Measurements from ENCODE around the gene ESPL1. TPM values are rescaled to one million over a fixed set of nuclear protein-coding genes. Genes with fewer than 3 reads are reported as not detected.
"Not testable (repeated sequence)": the region's sequence is repeated elsewhere in the genome, so short reads cannot be mapped to it uniquely, and the experiment has no call there.

Gene ESPL1
- total RNA-seq, 2 experiments from 2014 or later: 60.8 to 66.9 TPM

DNA sequence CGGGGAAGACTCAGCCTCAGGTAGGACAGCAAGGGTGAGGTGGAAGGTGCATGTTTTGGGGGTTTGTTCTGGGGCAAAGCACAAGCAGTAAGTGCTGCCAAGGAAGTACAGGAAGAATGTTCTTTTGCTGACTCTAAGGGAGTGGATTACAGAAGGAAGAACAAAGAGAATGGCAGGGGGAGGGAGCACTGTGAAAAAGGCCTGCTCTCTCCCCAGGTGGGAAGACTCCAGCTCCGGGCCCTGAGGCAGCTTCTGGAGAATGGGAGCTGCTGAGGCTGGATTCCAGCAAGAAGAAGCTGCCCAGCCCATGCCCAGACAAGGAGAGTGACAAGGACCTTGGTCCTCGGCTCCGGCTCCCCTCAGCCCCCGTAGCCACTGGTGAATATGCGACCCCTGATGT lies 20.2 kb downstream of the ESPL1 start:
- ATAC-seq (no peak), DNase-seq (no peak)
- H3K9me3 Mint-ChIP-seq (ENCODE audit: low read depth): no peaks in the 10 kb centered on the region
- intact Hi-C loops (cut with DNase I, micrococcal nuclease): no loop called here
- H3K4me1 Mint-ChIP-seq: peaks cover 15% of the 10 kb centered on the region
- peaks cover 66% of the 10 kb centered on the region for H3K36me3 Mint-ChIP-seq (ENCODE audit: low read depth)
- CTCF ChIA-PET: interaction anchor here (0.7 to 18.7 kb wide), 13 partner anchors 9 to 222 kb away, joined by 3 to 173 read pairs (median 4); partner anchors contain the start of genes AAAS and ESPL1
- H3K27me3 Mint-ChIP-seq: no peaks in the 10 kb centered on the region
- POLR2A ChIA-PET: interaction anchor here (0.6 kb wide), 1 partner anchor 129 kb away, joined by 5 read pairs; no protein-coding TSS in a partner anchor
- no peak overlapping the region for H3K4me3 Mint-ChIP-seq
- H3K27ac Mint-ChIP-seq: no peak overlapping the region

DNA sequence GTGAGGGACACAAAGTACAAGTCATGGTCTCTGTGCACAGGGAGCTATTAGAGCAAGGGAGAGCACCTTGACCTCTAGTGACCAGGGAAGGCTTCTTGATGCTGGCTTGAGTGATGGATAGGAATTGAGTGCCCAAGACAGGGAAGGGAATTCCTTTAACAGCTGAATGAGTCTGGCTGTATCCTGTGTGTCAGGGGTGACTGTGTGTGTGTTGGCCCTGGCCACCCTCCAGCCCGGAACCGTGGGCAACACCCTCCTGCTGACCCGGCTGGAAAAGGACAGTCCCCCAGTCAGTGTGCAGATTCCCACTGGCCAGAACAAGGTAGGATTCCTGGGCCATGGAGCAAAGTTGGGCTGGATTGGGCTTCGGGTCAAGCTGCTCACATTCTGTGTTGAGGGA lies 21.8 kb downstream of the ESPL1 start:
- no peaks in the 10 kb centered on the region for H3K9me3 Mint-ChIP-seq (ENCODE audit: low read depth)
- no peak for ATAC-seq
- ChIA-PET POLR2A (interaction anchor here (1.1 to 1.3 kb wide), 2 partner anchors 12 to 20 kb away, joined by 3 to 5 read pairs; no protein-coding TSS in a partner anchor), CTCF (interaction anchor here (0.5 to 18.7 kb wide), 10 partner anchors 9 to 135 kb away, joined by 3 to 173 read pairs (median 3); partner anchors contain the start of genes AAAS, ESPL1 and MYG1)
- no peak overlapping the region for H3K4me3 Mint-ChIP-seq
- DNase-seq: no peak
- H3K27me3 Mint-ChIP-seq: no peaks in the 10 kb centered on the region
- H3K27ac Mint-ChIP-seq: peak overlapping the region; percentile 75
- H3K4me1 Mint-ChIP-seq: peaks cover 19% of the 10 kb centered on the region
- intact Hi-C loops (cut with DNase I, micrococcal nuclease): no loop called here
- H3K36me3 Mint-ChIP-seq (ENCODE audit: low read depth): peaks cover 69% of the 10 kb centered on the region

DNA sequence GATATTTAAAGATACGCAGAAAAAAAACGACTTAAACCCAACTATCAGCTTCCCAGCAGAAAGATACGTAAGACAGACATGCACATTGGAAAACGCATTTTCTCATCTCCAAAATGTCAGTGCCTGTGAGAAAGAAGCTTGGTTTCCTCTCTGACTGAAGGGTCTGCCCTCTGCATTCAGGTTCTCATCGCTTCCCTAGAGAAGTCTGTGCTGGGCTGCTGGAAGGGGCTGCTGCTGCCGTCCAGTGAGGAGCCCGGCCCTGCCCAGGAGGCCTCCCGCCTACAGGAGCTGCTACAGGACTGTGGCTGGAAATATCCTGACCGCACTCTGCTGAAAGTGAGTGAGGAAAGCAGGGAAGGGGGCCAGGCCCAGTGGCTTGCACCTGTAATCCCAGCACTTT lies 22.6 kb downstream of the ESPL1 start:
- DNase-seq (no peak), ATAC-seq (no peak)
- no peaks in the 10 kb centered on the region for H3K9me3 Mint-ChIP-seq (ENCODE audit: low read depth)
- H3K27ac Mint-ChIP-seq: peak overlapping the region; percentile 75
- H3K4me1 Mint-ChIP-seq: peaks cover 22% of the 10 kb centered on the region
- H3K36me3 Mint-ChIP-seq (ENCODE audit: low read depth): peaks cover 71% of the 10 kb centered on the region
- CTCF ChIA-PET: interaction anchor here (1.0 to 18.7 kb wide), 9 partner anchors 9 to 131 kb away, joined by 3 to 173 read pairs (median 4); partner anchors contain the start of genes AAAS, ESPL1 and MYG1
- POLR2A ChIA-PET: interaction anchor here (0.8 to 1.3 kb wide), 2 partner anchors 10 to 20 kb away, joined by 5 to 7 read pairs; no protein-coding TSS in a partner anchor
- no peak overlapping the region for H3K4me3 Mint-ChIP-seq
- intact Hi-C loops (cut with DNase I, micrococcal nuclease): no loop called here
- H3K27me3 Mint-ChIP-seq: no peaks in the 10 kb centered on the region

DNA sequence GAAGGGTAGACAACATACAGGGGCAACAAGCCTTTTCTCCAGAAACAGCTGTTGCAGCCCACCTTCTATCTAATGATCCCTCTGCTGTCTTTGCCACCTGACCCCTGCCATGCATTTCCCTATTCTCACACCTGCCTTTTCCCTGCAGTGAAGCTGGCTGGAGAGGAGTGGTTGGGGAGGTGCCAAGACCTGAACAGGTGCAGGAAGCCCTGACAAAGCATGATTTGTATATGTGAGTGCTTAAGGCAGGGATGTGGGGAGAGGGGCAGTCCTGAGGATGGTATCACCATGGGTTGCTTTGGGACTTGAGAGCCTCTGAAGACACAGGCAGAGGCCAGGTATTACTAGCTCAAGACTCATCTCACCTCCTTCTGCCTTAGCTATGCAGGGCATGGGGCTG lies 24.3 kb downstream of the ESPL1 start:
- intact Hi-C loops (cut with DNase I, micrococcal nuclease): no loop called here
- ChIA-PET CTCF (interaction anchor here (0.6 to 18.7 kb wide), 6 partner anchors 9 to 187 kb away, joined by 3 to 173 read pairs (median 5); partner anchors contain the start of gene AAAS), POLR2A (no interaction called here)
- Mint-ChIP-seq H3K27me3 (no peaks in the 10 kb centered on the region), H3K4me3 (no peak overlapping the region), H3K4me1 (peaks cover 37% of the 10 kb centered on the region), H3K9me3 (ENCODE audit: low read depth) (no peaks in the 10 kb centered on the region), H3K36me3 (ENCODE audit: low read depth) (peaks cover 75% of the 10 kb centered on the region), H3K27ac (no peak overlapping the region)
- no peak for ATAC-seq
- no peak for DNase-seq

DNA sequence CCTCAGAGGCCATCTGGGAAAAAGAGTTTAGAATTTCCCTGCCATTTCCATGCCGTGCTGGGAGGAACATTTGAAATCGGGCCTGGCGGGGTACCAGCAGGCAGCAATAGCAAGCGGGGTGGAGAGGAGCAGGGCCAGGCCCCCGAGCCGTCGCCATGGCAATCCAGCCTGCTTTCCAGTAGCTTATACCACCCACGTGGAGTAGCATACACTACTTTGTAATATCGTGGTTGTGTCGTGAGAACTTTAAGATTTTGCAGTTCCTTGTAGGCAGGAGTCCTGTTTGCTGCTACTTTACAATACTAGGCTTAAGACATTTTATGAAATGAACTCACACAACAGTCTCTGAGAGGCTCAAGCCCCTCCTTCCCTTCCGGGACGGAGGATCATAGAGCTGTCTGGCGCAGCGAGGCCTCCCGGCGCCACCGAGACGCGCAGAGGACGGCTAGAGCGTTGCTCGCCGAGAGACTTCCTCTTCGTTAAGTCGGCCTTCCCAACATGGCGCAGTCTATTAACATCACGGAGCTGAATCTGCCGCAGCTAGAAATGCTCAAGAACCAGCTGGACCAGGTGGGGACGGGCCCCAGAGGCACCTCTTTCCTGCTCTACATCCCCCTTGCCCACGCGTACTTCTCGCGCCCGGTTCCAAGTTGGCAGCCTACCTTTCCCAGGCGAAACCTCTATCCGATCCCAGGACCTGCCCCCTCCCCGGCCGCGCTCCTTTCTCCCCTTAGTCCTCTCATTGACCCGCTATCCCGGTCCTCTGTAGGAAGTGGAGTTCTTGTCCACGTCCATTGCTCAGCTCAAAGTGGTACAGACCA lies 27.2 kb downstream of the ESPL1 start, which contains the start of gene PFDN5:
Gene PFDN5, plus strand, starts transcription at position 473 of the 821 bp plus-strand sequence. Its CDS starts 26 bp downstream, at position 499.
- DNase-seq (peak; percentile 93), ATAC-seq (peak; percentile 88)
- ChIA-PET CTCF (interaction anchor here (0.6 to 18.7 kb wide), 15 partner anchors 8 to 348 kb away, joined by 3 to 173 read pairs (median 4); partner anchors contain the start of genes AAAS, ESPL1 and SOAT2), POLR2A (interaction anchor here (0.6 to 2.1 kb wide), 9 partner anchors 26 to 216 kb away, joined by 3 to 15 read pairs (median 4); partner anchors contain the start of genes AAAS, CSAD, ESPL1 and SPRYD3)
- intact Hi-C loops (cut with DNase I, micrococcal nuclease): loop anchor here (1.0 to 2.0 kb wide), 13 partner anchors 26 to 331 kb away; partner anchors contain the start of genes AAAS (in 2 of the 2), ESPL1 (in 2 of the 2), ATF7 (in 1 of the 2) and CSAD (in 1 of the 2)
- Mint-ChIP-seq H3K36me3 (ENCODE audit: low read depth) (peaks cover 75% of the 10 kb centered on the region), H3K4me3 (peak within 1 kb of the TSS; percentile 85), H3K27ac (peak within 1 kb of the TSS; percentile 94), H3K27me3 (no peaks in the 10 kb centered on the region), H3K9me3 (ENCODE audit: low read depth) (no peaks in the 10 kb centered on the region), H3K4me1 (peaks cover 52% of the 10 kb centered on the region)

DNA sequence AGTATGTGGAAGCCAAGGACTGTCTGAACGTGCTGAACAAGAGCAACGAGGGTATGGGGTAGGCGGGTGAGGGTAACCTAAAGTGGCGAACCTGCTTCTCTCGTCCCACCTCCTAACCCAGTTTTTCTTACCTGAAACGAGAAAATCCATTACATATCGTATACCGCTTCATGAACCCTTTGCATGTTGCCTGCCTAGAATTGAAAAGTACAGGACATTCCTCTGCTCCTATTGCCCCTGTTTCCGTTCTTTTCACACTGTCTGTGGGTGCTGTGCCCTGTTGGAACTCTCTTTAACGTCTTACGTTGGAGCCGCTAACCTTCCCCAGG lies 27.8 kb downstream of the ESPL1 start:
- ChIA-PET CTCF (interaction anchor here (0.6 to 18.7 kb wide), 13 partner anchors 9 to 193 kb away, joined by 3 to 173 read pairs (median 4); partner anchors contain the start of genes AAAS, ESPL1 and SOAT2), POLR2A (interaction anchor here (0.8 to 2.1 kb wide), 6 partner anchors 25 to 217 kb away, joined by 3 to 15 read pairs (median 6); partner anchors contain the start of genes AAAS, CSAD, SPRYD3 and ZNF740)
- Mint-ChIP-seq H3K4me1 (peaks cover 52% of the 10 kb centered on the region), H3K4me3 (peak overlapping the region; percentile 85), H3K27me3 (no peaks in the 10 kb centered on the region), H3K36me3 (ENCODE audit: low read depth) (peaks cover 71% of the 10 kb centered on the region), H3K27ac (peak overlapping the region; percentile 94), H3K9me3 (ENCODE audit: low read depth) (no peaks in the 10 kb centered on the region)
- no peak for ATAC-seq
- intact Hi-C loops (cut with DNase I, micrococcal nuclease): loop anchor here (1.0 to 2.0 kb wide), 13 partner anchors 25 to 330 kb away; partner anchors contain the start of genes AAAS (in 2 of the 2), ESPL1 (in 2 of the 2), ATF7 (in 1 of the 2) and CSAD (in 1 of the 2)
- DNase-seq: no peak

DNA sequence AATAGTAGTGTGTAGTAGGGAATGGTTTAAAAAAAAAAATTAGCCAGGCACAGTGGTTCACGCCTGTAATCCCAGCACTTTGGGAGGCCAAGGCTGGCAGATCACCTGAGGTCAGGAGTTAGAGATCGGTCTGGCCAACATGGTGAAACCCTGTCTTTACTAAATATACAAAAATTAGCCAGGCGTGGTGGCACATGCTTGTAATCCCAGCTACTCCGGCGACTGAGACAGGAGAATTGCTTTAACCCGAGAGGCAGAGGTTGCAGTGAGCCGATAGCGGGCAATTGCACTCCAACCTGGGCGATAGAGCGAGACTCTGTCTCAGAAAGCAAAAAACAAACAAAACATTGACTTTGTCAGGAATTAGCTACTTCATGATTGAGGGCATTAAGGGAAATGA lies 29.0 kb downstream of the ESPL1 start:
- intact Hi-C loops (cut with DNase I, micrococcal nuclease); H3K27me3 Mint-ChIP-seq; ATAC-seq; DNase-seq; H3K9me3 Mint-ChIP-seq (ENCODE audit: low read depth): not testable (repeated sequence)
- H3K27ac Mint-ChIP-seq: peak overlapping the region; percentile 94
- ChIA-PET CTCF (interaction anchor here (1.0 to 18.7 kb wide), 7 partner anchors 24 to 116 kb away, joined by 3 to 173 read pairs (median 8); partner anchors contain the start of genes AAAS, CSAD, ESPL1 and ZNF740), POLR2A (interaction anchor here (0.9 kb wide), 1 partner anchor 77 kb away, joined by 13 read pairs; no protein-coding TSS in a partner anchor)
- H3K36me3 Mint-ChIP-seq (ENCODE audit: low read depth): peaks cover 68% of the 10 kb centered on the region
- H3K4me3 Mint-ChIP-seq: peak overlapping the region; percentile 85
- H3K4me1 Mint-ChIP-seq: peaks cover 64% of the 10 kb centered on the region

DNA sequence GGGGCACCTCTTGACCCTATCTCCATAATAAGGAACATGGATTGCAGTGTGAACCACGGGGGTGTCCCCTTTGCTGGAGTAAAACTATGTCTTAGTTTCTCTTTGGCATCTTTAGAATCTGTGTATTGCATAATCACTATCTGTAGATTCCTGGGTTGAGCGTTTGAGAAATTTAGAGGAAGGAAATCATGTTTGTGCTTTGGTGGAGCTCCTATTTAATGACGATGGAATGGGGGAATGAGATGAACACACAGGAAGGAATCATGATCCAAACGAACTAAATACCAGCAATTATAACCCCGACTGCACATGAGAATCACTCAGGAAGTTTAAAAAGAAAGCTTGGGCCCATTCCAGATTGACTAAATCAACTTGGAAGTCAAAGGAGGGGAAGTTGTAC lies 30.1 kb downstream of the ESPL1 start:
- H3K4me1 Mint-ChIP-seq: peaks cover 72% of the 10 kb centered on the region
- ChIA-PET POLR2A (interaction anchor here (0.7 to 1.5 kb wide), 2 partner anchors 28 to 78 kb away, joined by 3 to 6 read pairs; no protein-coding TSS in a partner anchor), CTCF (interaction anchor here (0.5 to 18.7 kb wide), 15 partner anchors 11 to 1228 kb away, joined by 3 to 173 read pairs (median 4); partner anchors contain the start of genes AAAS, ATG101, CSAD and ZNF740)
- intact Hi-C loops (cut with DNase I, micrococcal nuclease): loop anchor here (2.0 kb wide), 2 partner anchors 47 to 291 kb away; partner anchors contain the start of gene EIF4B (in 1 of the 2)
- DNase-seq: no peak
- no peaks in the 10 kb centered on the region for H3K9me3 Mint-ChIP-seq (ENCODE audit: low read depth)
- peak overlapping the region; percentile 22 for H3K4me3 Mint-ChIP-seq
- H3K27ac Mint-ChIP-seq: peak overlapping the region; percentile 92
- peaks cover 70% of the 10 kb centered on the region for H3K36me3 Mint-ChIP-seq (ENCODE audit: low read depth)
- no peak for ATAC-seq
- no peaks in the 10 kb centered on the region for H3K27me3 Mint-ChIP-seq

DNA sequence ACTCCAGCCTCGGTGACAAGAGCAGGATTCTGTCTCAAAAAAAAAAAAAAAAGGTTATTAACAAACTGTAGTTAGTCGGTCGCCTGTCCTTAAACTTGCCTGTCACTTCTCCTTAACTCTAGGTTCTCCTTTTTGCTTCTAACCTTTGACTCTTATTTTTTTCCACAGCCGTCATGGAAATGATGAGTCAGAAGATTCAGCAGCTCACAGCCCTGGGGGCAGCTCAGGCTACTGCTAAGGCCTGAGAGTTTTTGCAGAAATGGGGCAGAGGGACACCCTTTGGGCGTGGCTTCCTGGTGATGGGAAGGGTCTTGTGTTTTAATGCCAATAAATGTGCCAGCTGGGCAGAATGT lies 31.0 kb downstream of the ESPL1 start:
- Mint-ChIP-seq H3K27ac (peak overlapping the region; percentile 92), H3K4me3 (peak overlapping the region; percentile 85), H3K27me3 (no peaks in the 10 kb centered on the region), H3K36me3 (ENCODE audit: low read depth) (peaks cover 63% of the 10 kb centered on the region), H3K4me1 (peaks cover 72% of the 10 kb centered on the region), H3K9me3 (ENCODE audit: low read depth) (no peaks in the 10 kb centered on the region)
- ChIA-PET CTCF (interaction anchor here (0.6 to 18.7 kb wide), 18 partner anchors 8 to 210 kb away, joined by 3 to 173 read pairs (median 4); partner anchors contain the start of genes AAAS and CSAD), POLR2A (interaction anchor here (0.6 to 1.5 kb wide), 6 partner anchors 17 to 281 kb away, joined by 4 to 7 read pairs (median 5); partner anchors contain the start of genes AAAS and SP1)
- ATAC-seq (peak; percentile 42), DNase-seq (peak; percentile 61)
- intact Hi-C loops (cut with DNase I, micrococcal nuclease): loop anchor here (1.0 to 2.0 kb wide), 12 partner anchors 22 to 327 kb away; partner anchors contain the start of genes EIF4B (in 2 of the 2), AAAS (in 1 of the 2), ATF7 (in 1 of the 2) and CSAD (in 1 of the 2)

DNA sequence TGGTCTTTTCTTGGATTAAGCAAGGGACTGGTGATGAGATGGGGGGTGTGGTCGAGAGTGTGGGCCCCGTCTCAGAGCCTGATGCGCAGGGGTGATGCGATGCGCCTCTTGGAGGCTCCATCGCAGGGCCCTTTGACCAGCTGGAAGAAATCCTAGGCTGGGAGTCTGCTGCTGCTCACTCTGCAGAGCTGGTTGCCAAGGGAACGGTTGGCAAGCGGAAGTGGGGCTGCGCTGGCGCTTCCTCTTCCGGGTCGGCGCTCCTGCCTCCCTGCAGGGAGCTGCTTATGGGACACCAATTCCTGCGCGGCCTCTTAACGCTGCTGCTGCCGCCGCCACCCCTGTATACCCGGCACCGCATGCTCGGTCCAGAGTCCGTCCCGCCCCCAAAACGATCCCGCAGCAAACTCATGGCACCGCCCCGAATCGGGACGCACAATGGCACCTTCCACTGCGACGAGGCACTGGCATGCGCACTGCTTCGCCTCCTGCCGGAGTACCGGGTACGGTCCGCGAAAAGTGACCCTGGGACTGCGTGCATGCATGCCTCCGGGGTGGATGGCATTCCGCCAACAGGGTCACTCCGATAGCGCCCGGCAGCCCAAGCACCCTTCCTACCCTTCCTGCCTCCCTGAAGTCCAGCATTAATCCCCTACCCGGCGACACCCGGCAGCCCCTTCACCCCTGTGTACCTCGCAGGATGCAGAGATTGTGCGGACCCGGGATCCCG lies 31.5 kb downstream of the ESPL1 start, which contains the start of gene MYG1:
Gene MYG1, plus strand, starts transcription at position 242 of the 727 bp plus-strand sequence. Its CDS starts 43 bp downstream, at position 285.
- H3K9me3 Mint-ChIP-seq (ENCODE audit: low read depth): no peaks in the 10 kb centered on the region
- DNase-seq (peak; percentile 91), ATAC-seq (peak; percentile 74)
- intact Hi-C loops (cut with DNase I, micrococcal nuclease): loop anchor here (1.0 to 2.0 kb wide), 12 partner anchors 22 to 327 kb away; partner anchors contain the start of genes EIF4B (in 2 of the 2), AAAS (in 1 of the 2), ATF7 (in 1 of the 2) and CSAD (in 1 of the 2)
- peaks cover 58% of the 10 kb centered on the region for H3K36me3 Mint-ChIP-seq (ENCODE audit: low read depth)
- peak within 1 kb of the TSS; percentile 85 for H3K4me3 Mint-ChIP-seq
- ChIA-PET POLR2A (interaction anchor here (0.5 to 1.5 kb wide), 9 partner anchors 17 to 281 kb away, joined by 3 to 7 read pairs (median 5); partner anchors contain the start of genes AAAS and SP1), CTCF (interaction anchor here (0.6 to 18.7 kb wide), 15 partner anchors 9 to 209 kb away, joined by 3 to 173 read pairs (median 4); partner anchors contain the start of genes AAAS and CSAD)
- H3K27ac Mint-ChIP-seq: peak within 1 kb of the TSS; percentile 92
- no peaks in the 10 kb centered on the region for H3K27me3 Mint-ChIP-seq
- H3K4me1 Mint-ChIP-seq: peaks cover 71% of the 10 kb centered on the region

All from activated CD4-positive, alpha-beta T cell treated with anti-CD3 and anti-CD28 coated beads for 36 hours (primary cell).